Caki2 (cell line): ENCODE results near the gene FAM72A. TPM values are rescaled to one million over a fixed set of nuclear protein-coding genes. Genes with fewer than 3 reads are reported as not detected.
"Not testable (repeated sequence)": the region's sequence is repeated elsewhere in the genome, so short reads cannot be mapped to it uniquely, and the experiment has no call there.

ENCODE experiments used
- DNase-seq: peaks from one replicate; pipeline ENCODE4 v3.0.0-alpha.2; 2015; ENCODE audit warnings: low read depth
- in situ Hi-C: cut with HindIII; loops from 2 replicates; pipeline ENCODE4 v1.10.0; 2016; ENCODE audit warnings: low sequenced_read_pairs, low pct_unique_long_range_greater_than_20kb, mixed read lengths
- total RNA-seq: library from RNA; depleted of rRNA; stranded (reverse); fragments of >200 nt; shearing (Covaris generic); gene quantifications from 2 replicates; pipeline ENCODE4 v1.2.3, GENCODE V29; 2014; ENCODE audit warnings: low replicate concordance; rRNA removed

Gene FAM72A
- total RNA-seq, 1 experiment from 2014 or later = 5.7 TPM

DNA sequence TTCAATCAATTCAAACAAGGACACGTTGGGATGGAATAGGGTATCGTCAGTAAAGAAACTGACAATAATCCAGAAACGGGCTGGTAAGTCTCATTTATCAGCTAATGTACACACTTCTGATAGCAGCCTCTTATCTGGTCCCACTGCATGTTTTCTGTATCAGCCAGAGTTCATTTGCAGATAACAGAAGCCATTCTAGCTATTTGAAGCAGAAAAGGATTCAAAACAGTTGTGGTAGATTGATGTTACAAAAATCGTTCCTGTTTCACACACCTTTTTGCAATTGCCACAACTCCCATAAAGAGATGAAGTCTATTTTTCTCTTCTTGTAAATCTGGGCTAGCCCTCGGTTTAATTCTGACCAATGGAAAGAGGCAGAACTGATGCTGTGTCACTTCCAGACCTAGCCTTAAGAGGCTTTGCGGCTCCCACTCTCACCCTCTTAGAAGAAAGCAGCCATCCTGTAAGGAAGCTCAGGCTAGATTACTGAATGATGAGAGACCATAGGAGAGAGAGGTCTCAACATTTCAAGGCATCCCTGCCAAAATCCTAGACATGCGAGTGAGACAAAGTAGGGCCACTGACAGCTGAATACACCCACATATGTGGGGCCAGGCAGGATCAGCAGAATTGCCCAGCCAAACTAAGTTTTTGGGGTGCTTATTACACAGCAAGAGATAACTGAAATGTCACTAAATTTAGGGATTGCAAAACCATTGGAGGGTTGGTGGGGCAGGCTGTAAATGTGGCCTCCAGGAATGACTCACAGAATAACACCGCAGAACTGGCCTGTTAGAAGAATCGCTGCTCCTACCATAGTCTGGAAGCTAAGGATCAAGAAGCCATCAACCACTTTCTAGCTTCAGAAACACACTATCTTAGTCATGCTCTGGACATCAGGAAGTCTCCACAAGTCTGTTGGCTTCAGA lies 24.3 kb downstream of the FAM72A start:
- DNase-seq, in situ Hi-C loops: not testable (repeated sequence)

DNA sequence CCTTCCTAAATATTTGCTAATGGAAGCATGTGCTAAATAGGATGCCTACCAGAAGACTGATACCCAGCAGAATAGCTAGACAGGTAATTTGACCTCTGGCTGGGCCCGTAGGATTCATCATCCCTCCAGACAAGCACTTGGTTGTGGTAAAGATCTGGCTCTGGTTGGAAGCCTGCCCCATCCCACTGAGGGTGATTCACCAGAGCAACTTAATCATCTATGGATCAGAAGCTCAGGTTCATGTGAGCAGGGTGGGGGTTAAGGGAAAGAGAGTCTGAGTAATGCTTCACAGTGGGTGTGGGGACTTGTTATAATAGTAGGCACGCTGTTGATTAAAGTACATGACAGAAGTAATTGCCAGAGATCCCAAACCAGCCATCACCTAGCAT lies 26.5 kb downstream of the FAM72A start:
- in situ Hi-C loops, DNase-seq: not testable (repeated sequence)

GRCh38 chr1:206175459-206176113 lies 27.1 kb downstream of the FAM72A start:
- in situ Hi-C loops, DNase-seq: not testable (repeated sequence)

DNA sequence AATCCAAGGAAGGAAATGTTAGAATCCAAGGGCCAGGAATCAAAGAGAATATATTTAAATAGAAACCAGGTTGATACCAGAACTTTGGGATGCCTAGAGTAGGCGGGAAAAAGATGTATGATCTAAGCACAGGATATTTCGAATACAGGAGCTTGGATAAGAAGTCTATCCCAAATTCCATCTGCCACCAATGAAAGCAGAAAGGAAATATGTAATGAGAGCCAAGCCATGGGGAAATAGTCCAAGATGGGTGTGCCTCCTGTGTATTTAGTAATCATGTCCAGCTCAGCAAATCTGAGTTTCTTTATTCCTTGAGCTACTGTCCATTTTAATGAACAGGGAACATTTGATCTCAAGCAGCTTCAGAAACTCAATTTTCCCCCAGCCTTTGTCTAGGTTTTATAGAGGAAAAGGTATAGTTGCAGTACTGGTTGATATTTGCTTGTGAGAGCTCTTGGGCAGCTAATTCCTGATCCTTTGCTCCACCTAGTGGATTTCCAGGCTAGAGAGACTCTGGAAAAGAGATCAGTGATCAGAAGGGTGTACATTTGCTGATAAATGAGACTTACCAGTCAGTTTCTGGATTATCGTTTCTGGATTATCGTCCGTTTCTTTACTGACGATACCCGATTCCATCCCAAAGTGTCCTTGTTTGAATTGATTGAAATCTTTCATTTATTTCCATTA lies 28.3 kb downstream of the FAM72A start:
- DNase-seq, in situ Hi-C loops: not testable (repeated sequence)

- in situ Hi-C loops, DNase-seq: not testable (repeated sequence)
Measured at GRCh38 chr1:206173110-206173719, 29.4 kb downstream of the FAM72A start.

- DNase-seq, in situ Hi-C loops: not testable (repeated sequence)
Measured at GRCh38 chr1:206169794-206170193, 32.8 kb downstream of the FAM72A start.

DNA sequence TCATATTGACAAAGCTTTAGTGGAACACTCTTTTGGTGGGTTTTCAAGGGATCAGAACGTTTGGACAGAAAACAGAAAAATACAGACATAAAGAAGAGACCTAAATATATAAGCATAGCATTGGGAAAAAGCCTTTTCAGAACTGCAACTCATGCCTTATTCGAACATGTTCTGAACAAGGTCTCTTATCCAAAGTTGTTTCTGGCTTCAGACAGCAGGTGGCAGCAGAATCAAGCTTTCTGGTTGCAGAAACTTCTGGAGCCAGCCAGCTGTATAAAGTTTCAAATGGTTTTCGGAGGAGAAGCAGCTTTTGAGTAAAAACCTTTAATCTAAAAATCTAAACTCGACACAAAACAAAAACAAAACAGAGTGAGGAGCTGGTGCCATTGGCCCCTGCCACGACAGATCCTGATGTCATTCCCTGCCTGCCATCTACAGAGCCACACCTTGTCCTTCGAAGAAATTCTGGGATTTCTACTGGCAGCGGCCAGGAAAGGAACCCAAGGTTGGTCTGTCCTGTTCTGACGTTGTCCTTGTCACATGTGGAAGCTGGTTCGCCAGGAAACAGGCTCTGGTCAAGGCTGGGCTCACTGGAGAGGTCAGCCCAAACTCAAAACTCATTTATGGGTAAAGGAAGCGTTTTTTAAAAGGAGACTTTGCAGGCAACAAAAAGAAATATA lies 35.1 kb downstream of the FAM72A start:
- DNase-seq, in situ Hi-C loops: not testable (repeated sequence)

DNA sequence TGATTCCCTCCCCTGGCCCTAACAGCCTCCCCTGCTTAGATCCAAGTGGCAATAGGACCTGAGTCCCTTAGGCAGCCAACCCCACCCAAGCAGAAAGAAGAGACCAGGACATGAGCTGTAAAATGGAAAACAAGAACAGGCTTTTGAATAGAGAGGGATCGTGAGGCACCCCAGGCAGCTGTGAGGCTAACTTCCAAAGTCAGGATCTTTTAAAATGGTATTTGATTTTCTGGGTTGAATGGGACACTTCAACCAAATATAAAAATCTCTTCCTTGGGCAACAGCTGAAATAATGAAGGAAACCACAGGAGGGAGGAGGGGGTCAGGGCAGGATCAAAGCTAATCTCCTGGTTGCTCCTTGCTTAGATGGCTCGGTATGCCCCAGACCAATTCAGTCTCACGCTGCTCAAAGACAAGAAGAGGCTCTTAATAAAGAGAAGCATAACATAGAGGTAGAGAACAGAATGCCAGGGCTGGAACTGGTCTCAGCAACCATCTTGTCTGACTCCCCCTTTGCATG lies 56.8 kb downstream of the FAM72A start:
- no peak for DNase-seq
- in situ Hi-C loops = no loop called here

- no peak for DNase-seq
Measured at GRCh38 chr1:206144605-206145004, 58.0 kb downstream of the FAM72A start.

DNA sequence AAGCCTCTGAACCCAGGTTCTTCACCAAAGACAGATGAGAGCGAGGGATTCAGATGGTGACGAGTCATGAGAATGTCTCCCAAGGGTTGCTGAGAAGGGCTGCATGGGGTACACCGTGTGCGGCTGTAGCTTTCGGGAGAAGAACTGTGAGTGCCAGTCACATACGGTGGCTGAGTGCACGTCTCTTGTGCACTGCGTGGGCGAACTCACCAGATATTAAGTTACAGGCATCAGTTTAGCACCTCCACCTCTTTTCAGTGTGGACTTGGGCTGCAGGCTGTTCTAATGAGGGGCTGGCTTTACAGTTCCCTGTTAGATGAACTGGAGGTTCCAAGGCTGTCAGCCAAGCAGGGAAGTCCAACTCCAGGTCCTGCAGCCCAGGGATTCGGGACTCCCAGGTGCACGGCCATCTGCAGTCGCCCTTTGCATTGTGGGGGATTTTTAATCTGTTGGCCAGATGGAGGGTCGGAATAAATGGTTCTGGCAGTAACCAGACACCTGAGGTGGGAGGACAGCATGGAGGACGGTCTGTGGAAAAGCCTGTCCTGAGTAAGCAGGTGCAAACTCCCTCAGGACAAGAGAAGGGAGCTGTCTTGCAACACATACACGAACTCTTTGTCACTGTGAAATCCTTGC lies 59.0 kb downstream of the FAM72A start:
- no peak for DNase-seq
- in situ Hi-C loops = no loop called here

More at GRCh38 chr1:206144605-206145004, 58.0 kb downstream of the FAM72A start:
- in situ Hi-C loops = no loop called here

GRCh38 chr1:206142770-206143169 lies 59.9 kb downstream of the FAM72A start:
- in situ Hi-C loops = no loop called here
- no peak for DNase-seq

GRCh38 chr1:206142011-206142410 lies 60.6 kb downstream of the FAM72A start:
- DNase-seq = no peak
- in situ Hi-C loops = no loop called here

GRCh38 chr1:206136241-206136640 lies 66.4 kb downstream of the FAM72A start:
- no peak for DNase-seq
- in situ Hi-C loops = no loop called here

Other genes starting within 250 kb of the FAM72A start
- gene RAB7B, start 199.4 kb downstream of the FAM72A start, total RNA-seq = 1.1 and 1.4 TPM in 2 replicates
- gene CTSE, start 178.9 kb downstream of the FAM72A start, total RNA-seq = 0.54 TPM in 1 of 2 replicates, not detected in the other
- gene RHEX, start 149.7 kb downstream of the FAM72A start, total RNA-seq = 0.14 and 1.1 TPM in 2 replicates
- gene AVPR1B, start 85.5 kb downstream of the FAM72A start, total RNA-seq = not detected in 2 replicates
- 21.6 and 28.9 TPM in 2 replicates for gene SRGAP2, start 702 bp upstream of the FAM72A start, total RNA-seq